ENCODE results near the gene ABL2.
A peak's percentile ranks its signal among the peaks of the same experiment; 100 is the strongest.
"Not testable (repeated sequence)": the region's sequence is repeated elsewhere in the genome, so short reads cannot be mapped to it uniquely, and the experiment has no call there.

The ABL2 gene

DNA sequence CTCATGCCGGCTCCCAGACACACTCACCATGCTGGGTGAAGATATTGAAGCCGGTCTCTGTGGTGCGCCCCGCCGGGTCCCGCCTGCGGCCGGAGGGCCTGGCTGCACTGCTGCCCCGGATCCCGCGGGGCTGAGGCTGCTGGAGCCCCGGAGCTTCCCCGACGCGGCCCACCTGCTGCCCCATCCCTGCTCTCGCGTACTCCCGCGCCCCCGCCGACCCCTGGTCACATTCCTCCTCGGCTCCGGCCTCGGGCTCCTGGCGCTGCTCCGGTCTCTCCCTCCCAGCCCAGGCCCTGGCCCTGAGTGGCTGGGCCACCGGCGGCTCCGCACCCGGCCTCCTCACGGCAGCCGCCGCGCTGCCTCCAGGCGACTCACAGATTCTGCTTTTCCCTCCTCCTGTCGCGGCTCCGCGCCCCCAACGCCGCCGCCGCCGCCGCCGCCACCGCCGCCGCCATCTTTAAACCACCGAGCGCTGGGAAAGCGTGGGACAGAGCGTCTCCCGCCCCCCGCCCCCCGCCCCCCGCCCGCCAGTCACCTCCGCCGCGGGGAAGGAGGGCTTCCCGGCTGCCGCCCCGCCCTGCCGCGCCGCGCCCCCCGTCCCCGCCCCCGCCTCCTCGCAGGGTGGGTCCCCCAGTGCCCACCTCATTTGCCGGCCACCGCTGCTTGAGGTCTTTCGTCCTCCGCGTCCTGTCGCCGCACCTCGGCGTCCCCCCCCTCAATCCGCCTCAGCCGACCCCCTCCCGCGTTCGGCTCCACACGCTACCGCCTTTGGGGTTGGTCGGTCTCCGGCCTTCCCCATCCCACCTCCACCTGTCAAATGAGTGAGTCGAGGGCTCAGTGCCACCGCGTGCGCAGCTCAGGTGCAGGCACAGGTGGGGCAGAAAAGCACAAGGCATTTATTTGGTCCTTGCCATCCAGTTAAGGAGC lies at the start of gene ABL2:
Gene ABL2 (minus strand): TSS at position 464 of the 927 bp plus-strand sequence. CDS start 280 bp downstream, at position 184.
- DNase-seq, result peak; percentile 73

GRCh38 chr1:179278920-179279319 lies 49.4 kb upstream of the ABL2 start:
- DNase-seq, result no peak

GRCh38 chr1:179274424-179274823 lies 44.9 kb upstream of the ABL2 start:
- not testable (repeated sequence) for DNase-seq

DNA sequence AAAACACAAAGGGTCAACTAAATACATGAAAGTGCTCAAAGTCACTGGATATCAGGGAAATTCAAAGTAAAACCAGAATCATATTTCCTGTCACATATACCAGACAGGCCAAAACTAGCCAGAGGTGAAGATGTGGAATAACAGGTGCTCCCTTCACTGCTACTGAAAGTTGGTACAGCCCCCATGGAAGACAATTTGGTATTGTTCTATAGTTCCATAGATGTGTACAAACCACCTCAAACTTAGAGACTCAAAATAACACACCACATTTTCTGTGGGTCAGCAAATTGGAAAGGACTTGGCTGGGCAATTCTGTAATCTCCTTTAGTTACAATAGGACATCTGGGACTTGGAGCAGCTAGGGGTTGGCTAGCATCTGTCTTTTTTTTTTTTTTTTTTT lies 39.6 kb upstream of the ABL2 start:
- no peak for DNase-seq

DNA sequence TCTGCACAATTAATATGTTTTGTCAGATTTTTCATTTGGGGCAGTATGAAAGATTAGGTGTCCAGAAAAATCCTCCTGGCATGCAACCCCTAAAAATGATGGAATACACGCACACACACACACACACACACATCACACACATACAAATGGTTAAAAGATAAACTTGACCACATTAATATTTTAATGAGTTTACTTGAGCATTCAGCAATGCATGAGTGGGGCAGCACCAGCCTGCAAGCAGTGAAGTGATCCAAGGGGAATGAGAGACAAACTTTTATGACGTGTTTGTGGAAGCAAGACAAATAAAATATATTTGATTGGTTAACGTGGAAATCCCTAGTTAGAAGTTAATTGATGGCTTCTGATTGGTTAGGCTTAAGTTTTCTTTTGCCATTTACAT lies 35.0 kb upstream of the ABL2 start:
- DNase-seq, result no peak

DNA sequence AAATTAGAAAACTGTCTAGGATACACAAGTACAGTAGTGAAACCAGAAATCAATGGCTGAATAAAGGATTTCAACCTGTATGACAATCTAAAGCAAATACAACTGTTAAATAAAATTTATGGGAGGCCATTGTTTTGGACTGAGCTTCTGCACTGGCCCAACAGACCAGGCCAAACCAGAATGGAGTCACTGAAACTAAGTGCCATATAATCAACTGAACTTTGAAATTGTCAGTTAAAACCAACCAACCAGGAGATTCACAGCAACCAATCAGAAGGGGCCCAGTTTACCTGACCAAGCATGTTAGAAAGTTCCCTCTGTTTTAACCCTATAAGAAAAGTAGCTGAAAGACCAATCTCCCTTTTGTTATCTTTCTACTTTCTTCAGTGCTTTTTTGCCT lies 33.6 kb upstream of the ABL2 start:
- DNase-seq, result no peak

DNA sequence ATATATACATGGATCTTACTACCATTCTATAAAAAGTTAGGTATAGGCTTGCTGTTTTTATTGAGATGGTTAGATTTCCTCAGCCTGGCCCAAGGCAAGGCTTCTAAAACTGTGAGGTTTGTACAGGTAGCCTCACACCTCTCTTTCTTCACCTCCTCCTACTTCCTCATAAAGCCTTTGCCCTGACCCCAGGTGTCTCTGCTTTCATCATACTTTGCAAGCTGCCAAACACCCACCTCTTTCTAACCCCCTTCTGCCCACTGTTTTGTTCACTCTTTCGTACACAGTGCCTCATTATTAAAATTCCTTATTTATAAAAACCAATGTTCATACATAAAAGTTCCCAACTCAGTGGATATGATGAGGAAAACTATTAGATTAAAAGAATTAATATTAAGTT lies 32.7 kb upstream of the ABL2 start:
- DNase-seq, result no peak

DNA sequence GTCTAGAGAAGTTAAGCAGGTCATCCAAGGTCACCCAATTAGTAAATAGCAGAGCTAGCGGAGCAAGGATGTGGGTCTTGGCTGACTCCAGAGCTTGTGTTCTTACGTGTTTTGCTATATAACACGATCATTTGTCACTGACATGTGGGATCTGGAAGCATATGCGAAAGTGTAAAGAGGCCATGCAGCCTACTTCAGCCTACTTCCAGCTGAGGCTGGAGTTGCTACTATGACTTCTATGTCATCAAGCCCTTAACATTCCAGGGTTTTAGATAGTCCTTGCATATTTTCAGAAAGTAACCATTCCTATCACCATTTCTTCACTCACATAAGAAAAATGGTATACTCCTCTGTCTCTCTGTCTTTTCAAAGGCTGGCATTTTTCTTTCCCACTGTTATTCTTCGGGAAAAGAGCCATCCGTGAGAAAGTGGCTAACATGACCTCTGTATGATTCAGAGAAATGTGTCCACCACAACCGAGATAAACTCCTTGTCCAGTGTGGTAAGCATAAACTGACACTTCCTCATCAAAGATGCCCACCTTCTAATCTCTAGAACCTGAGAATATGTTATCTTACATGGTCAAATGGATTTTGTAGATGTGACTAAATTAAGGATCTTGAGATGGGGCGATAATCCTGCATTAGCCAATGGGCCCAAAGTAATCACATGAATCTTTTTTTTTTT lies 24.0 kb upstream of the ABL2 start:
- DNase-seq, result no peak

GRCh38 chr1:179252606-179253005 lies 23.1 kb upstream of the ABL2 start:
- no peak for DNase-seq

GRCh38 chr1:179251675-179252074 lies 22.2 kb upstream of the ABL2 start:
- no peak for DNase-seq

DNA sequence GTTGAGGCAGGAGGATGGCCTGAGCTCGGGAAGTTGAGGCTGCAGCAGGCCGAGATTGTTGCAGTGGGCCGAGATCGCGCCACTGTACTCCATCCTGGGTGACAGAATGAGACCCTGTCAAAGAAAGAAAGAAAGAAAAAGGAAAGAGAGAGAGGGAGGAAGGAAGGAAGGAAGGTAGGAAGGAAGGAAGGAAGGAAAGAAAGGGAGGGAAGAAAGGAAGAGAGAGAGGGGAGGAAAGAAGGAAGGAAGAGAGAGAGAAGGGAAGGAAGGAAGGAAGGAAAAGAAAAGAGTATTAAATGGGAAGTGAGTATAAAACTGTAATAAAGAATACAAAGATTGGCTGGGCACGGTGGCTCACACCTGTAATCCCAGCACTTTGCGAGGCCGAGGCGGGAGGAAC lies 18.4 kb upstream of the ABL2 start:
- no peak for DNase-seq

DNA sequence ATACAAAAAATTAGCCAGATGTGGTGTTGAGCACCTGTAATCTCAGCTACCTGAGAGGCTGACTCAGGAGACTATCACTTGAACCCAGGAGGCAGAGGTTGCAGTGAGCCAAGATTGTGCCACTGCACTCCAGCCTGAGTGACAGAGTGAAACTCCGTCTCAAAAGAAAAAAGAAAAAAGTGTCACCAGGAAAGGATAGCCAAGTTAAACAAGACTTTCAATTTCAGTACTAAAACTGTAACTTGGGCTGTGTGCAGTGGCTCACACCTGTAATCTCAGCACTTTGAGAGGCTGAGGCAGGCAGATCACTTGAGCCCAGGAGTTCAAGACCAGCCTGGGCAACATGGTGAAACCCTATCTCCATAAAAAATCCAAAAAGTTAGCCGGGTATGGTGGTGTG lies 15.9 kb upstream of the ABL2 start:
- DNase-seq, result not testable (repeated sequence)

GRCh38 chr1:179241530-179242097 lies 12.1 kb upstream of the ABL2 start:
- no peak for DNase-seq

DNA sequence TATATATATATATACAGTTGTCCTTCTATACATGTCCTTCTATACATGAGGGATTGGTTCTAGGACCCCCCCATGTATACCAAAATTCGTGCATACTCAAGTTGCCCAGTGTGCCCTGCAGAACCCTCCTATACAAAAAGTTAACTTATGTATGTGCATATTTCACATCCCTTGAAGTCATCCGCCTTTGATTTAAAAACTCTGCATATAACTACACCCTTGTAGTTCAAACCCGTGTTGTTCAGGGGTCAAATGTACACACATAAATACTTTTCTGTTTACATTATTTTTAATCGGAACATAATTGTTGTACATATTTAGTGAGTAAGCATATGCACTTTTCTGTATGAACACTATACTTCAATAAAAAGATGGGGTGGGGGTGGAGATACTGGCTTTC lies 7.7 kb upstream of the ABL2 start:
- no peak for DNase-seq

GRCh38 chr1:179234863-179235262 lies 5.4 kb upstream of the ABL2 start:
- no peak for DNase-seq

- DNase-seq, result no peak
Observed at GRCh38 chr1:179231923-179232322, 2.4 kb upstream of the ABL2 start.

DNA sequence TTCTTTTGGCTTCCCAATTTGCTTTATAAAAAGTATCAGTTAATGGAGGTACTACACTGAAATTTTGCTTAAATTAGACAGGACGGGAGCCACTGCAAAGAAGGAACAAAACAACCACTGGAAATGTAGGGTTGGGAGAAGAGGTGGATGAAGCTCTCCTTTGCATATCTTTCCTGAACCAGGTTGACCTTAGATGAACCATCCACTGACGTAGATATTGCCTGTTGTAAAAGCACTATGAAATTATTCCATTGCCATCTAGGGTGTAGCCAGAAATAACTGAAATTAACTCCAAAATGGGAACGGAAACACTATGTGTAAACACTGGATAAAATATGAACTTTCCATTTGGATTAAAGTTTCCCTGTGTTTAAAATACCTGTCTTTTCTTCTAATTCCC lies 1.2 kb upstream of the ABL2 start:
- DNase-seq, result no peak

DNA sequence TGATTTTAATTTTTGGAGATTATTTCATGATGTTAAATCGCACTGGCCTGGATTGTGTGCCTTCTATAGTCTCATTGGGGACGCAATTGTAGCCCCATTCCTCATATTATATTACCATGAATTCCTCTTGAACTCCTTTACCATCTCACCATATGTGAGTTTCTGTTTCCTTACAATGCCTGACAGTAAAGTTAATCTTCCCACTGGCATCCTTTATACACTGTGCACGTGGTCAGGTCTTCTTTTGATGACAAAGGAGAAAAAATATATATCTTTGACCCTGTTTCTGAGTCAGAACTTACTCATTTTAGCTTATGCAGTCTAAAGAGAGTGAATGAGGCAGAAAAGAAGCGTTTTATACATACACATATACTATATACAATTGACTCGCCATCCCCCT lies 774 bp upstream of the ABL2 start:
- no peak for DNase-seq

DNA sequence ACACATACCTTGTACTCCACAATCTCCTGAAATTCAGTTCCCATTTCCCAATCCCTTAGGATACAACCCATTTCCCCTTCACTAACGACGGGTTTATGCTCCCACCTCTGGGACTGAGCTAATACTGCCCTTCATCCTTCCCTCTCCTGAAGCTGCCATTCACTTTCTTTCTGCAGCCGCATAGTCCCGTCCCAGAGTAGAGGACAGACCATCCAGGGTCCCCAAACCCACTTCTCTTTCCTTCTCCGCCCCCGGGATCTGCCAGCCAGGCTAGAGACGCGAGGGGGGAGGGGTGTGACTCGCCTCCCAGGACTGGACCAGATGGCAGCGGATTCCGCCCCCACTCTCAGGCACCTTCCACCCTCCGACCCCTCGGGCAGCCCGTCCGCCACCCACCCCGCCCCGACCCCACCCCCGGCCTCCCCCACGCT lies 679 bp downstream of the ABL2 start:
- DNase-seq, result peak; percentile 28

GRCh38 chr1:179226738-179227137 lies 2.7 kb downstream of the ABL2 start:
- no peak for DNase-seq

GRCh38 chr1:179224466-179224865 lies 5.0 kb downstream of the ABL2 start:
- DNase-seq, result not testable (repeated sequence)

DNA sequence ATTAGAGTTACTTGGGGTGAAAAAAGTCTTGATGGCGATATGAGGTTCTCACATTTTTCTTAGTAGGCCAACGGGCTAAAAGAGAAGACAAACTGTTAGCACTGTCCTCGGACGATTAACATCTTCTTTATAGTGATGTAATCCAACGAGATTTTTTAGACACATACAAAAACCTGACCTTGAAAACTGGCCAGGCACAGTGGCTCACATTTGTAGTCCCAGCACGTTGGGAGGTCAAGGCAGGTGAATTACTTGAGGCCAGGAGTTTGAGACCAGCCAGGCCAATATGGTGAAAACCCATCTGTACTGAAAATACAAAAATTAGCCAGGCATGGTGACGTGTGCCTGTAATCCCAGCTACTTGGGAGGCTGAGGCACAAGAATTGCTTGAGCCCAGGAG lies 8.4 kb downstream of the ABL2 start:
- not testable (repeated sequence) for DNase-seq

DNA sequence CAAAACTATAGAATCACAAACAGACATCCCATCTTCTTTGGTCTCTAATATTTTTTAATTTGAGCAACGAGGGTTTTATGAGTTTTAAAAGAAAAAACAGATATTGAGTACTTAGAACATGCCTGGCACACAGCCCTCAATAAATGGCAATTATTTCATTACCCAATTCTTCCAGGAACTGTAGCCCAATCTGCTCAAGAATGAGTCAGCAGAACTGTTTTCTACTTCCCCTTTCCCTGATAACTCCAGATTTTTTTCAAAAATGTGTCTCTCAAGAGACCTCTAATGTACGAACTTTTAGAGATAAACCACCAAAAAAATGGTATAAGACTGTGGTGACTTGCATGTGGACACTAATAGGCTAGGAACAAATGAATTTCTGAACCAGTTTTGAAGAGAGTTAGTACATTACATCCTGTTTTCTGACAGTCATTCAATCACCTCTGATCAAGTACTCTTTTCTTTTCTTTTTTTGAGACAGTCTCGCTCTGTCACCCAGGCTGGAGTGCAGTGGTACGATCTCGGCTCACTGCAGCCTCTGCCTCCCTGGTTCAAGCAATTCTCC lies 11.5 kb downstream of the ABL2 start:
- DNase-seq, result no peak
